OCI-LY7 (cell line): ENCODE data around the gene CCDC39. TPM values are rescaled to one million over a fixed set of nuclear protein-coding genes. Genes with fewer than 3 reads are reported as not detected.

Source experiments
- Bru-seq: library from RNA; stranded (reverse); fragments of 400-500 nt; gene quantifications from one replicate; lab custom pipeline; 2021; lab: Mats Ljungman, UMichigan
- BruChase-seq, 2 experiments: library from RNA; stranded (reverse); fragments of 400-500 nt; gene quantifications; one replicate each; lab custom pipeline; 2021; lab: Mats Ljungman, UMichigan
- BruUV-seq: library from RNA; stranded (reverse); fragments of 400-500 nt; replicated peaks from 2 replicates; lab custom pipeline; 2021; lab: Mats Ljungman, UMichigan
- CTCF ChIA-PET: fragments of 300-600 bp; sonication (Branson Sonifier 250); formaldehyde crosslinking; loops from one replicate; lab custom pipeline; 2022; ENCODE audit warnings: antibody characterized with exemption; ENCODE audit not compliant: unreplicated experiment; lab: Charles Lee
- POLR2A ChIA-PET: fragments of 300-600 bp; sonication (Branson Sonifier 250); formaldehyde crosslinking; loops from one replicate; lab custom pipeline; 2022; ENCODE audit warnings: antibody characterized with exemption; lab: Charles Lee
- DNase-seq: peaks from one replicate; pipeline ENCODE4 v3.0.0-alpha.2; 2015; ENCODE audit warnings: low spot score
- H2AFZ ChIP-seq: fragments of 200-600 bp; sonication (generic), shearing (Covaris generic); 2 replicates; pipeline ENCODE4 v1.6.1; 2014; ENCODE audit warnings: mild to moderate bottlenecking, antibody characterized with exemption, low read length, moderate library complexity
- H3K27ac ChIP-seq: fragments of 200-600 bp; sonication (generic); 2 replicates; pipeline ENCODE4 v1.5.1; 2014; ENCODE audit warnings: mixed run types, low read depth, mild to moderate bottlenecking, moderate library complexity, low read length, inconsistent platforms; ENCODE audit not compliant: poor library complexity, severe bottlenecking
- H3K36me3 ChIP-seq: fragments of 200-600 bp; sonication (generic); 2 replicates; pipeline ENCODE4 v1.6.1; 2014; ENCODE audit warnings: mild to moderate bottlenecking, antibody characterized with exemption, low read length, moderate library complexity, mixed read lengths; ENCODE audit not compliant: insufficient read depth
- H3K4me1 ChIP-seq: fragments of 200-600 bp; sonication (generic); 2 replicates; pipeline ENCODE4 v1.5.1; 2014; ENCODE audit warnings: mild to moderate bottlenecking, low read length; ENCODE audit not compliant: insufficient read depth, poor library complexity, severe bottlenecking
- H3K4me2 ChIP-seq: fragments of 200-600 bp; sonication (generic); 2 replicates; pipeline ENCODE4 v1.6.1; 2014; ENCODE audit warnings: mild to moderate bottlenecking, low read length
- H3K4me3 ChIP-seq: fragments of 200-600 bp; sonication (generic); 2 replicates; pipeline ENCODE4 v1.5.1; 2014; ENCODE audit warnings: mild to moderate bottlenecking, low read depth, low read length; ENCODE audit not compliant: poor library complexity, severe bottlenecking
- H3K79me2 ChIP-seq: fragments of 200-600 bp; sonication (generic); 2 replicates; pipeline ENCODE4 v1.6.1; 2016; ENCODE audit warnings: low read depth, mild to moderate bottlenecking, low read length, moderate library complexity, mixed read lengths; ENCODE audit not compliant: insufficient read depth
- H3K9me2 ChIP-seq: fragments of 200-600 bp; sonication (generic); 2 replicates; pipeline ENCODE4 v1.6.1; 2016; ENCODE audit warnings: mild to moderate bottlenecking, low read length, mixed read lengths; ENCODE audit not compliant: insufficient read depth
- H3K9me3 ChIP-seq: fragments of 200-600 bp; sonication (generic); 2 replicates; pipeline ENCODE4 v1.6.1; 2014; ENCODE audit warnings: mild to moderate bottlenecking, mixed run types, low read length, mixed read lengths
- H4K20me1 ChIP-seq: fragments of 200-600 bp; sonication (generic); 2 replicates; pipeline ENCODE4 v1.6.1; 2014; ENCODE audit warnings: mild to moderate bottlenecking, antibody characterized with exemption, low read length, moderate library complexity, mixed read lengths; ENCODE audit not compliant: insufficient read depth
- CTCF ChIP-seq: fragments of 200-600 bp; sonication (generic); conservative IDR thresholded peaks from 2 replicates; pipeline ENCODE4 v1.5.1; 2014; ENCODE audit warnings: mild to moderate bottlenecking, antibody characterized with exemption, low read length, moderate library complexity, mixed read lengths
- EZH2phosphoT487 ChIP-seq: fragments of 200-600 bp; sonication (generic); IDR thresholded peaks from 2 replicates; pipeline ENCODE4 v1.6.1; 2018; ENCODE audit warnings: low read depth, borderline replicate concordance, mild to moderate bottlenecking, mixed run types, antibody characterized with exemption, low read length, moderate library complexity, mixed read lengths
- intact Hi-C: fragments of 100-400 bp; cut with micrococcal nuclease; formaldehyde crosslinking; loops from one replicate; pipeline ENCODE4 v1.10.0; 2022; ENCODE audit not compliant: unreplicated experiment
- long read RNA-seq: library from polyadenylated mRNA; stranded (forward); transcript quantifications from one replicate; pipeline ENCODE4 v2.0.0, GENCODE V29; 2022
- total RNA-seq, 2 experiments: library from RNA; depleted of rRNA in 1 of 2; stranded (reverse); fragments of >200 nt in 1 of 2; shearing (Covaris generic) in 1 of 2; gene quantifications; 2 replicates each; pipeline ENCODE4 v1.2.3, GENCODE V29; 2014 to 2022

The CCDC39 gene
- total RNA-seq (2014; rRNA removed; shearing (Covaris generic)) (0.03 TPM in 1 of 2 replicates, not detected in the other), total RNA-seq (2022) (not detected in 2 replicates), Bru-seq, nascent RNA (not detected), BruChase-seq, experiment 1, labeled RNA remaining after a 6-hour chase (not detected), BruChase-seq, experiment 2, labeled RNA remaining after a 2-hour chase (percentile 32 among the genes with signal in this experiment)
- long read RNA-seq, partial matches to known transcripts = 0 of 1 reads
- long read RNA-seq, other reads (novel, unspliced or antisense) = 1 of 1 reads

GRCh38 chr3:180679178-180680096, at the start of gene CCDC39:
CCDC39 (minus strand) TSS chr3:180679489; CDS start chr3:180679380, 109 bp downstream.
- H3K4me2 ChIP-seq = peak within 1 kb of the TSS; percentile 78
- intact Hi-C loops = no loop called here

GRCh38 chr3:180720012-180720411, 40.7 kb upstream of the CCDC39 start:
- H3K9me2 ChIP-seq = no peaks in the 10 kb centered on the region
- BruUV-seq = no TSS peak
- DNase-seq = no peak
- intact Hi-C loops = no loop called here
- CTCF ChIA-PET = no interaction called here
- no peak overlapping the region for H2AFZ ChIP-seq
- H3K4me3 ChIP-seq = no peak overlapping the region
- H3K27ac ChIP-seq = no peak overlapping the region
- TF ChIP-seq EZH2phosphoT487 (no peak), CTCF (no peak)
- POLR2A ChIA-PET = no interaction called here
- H3K4me2 ChIP-seq = no peak overlapping the region
- H3K4me1 ChIP-seq = no peaks in the 10 kb centered on the region
- no peaks in the 10 kb centered on the region for H3K36me3 ChIP-seq
- H4K20me1 ChIP-seq = no peaks in the 10 kb centered on the region
- no peaks in the 10 kb centered on the region for H3K79me2 ChIP-seq
- H3K9me3 ChIP-seq = no peaks in the 10 kb centered on the region

More at GRCh38 chr3:180679178-180680096, at the start of gene CCDC39:
- BruUV-seq = no TSS peak
- Histone ChIP-seq H4K20me1 (no peaks in the 10 kb centered on the region), H3K9me2 (no peaks in the 10 kb centered on the region), H3K9me3 (no peaks in the 10 kb centered on the region), H3K4me3 (peak within 1 kb of the TSS; percentile 64), H3K79me2 (no peaks in the 10 kb centered on the region), H3K4me1 (peaks cover 18% of the 10 kb centered on the region), H3K36me3 (no peaks in the 10 kb centered on the region), H2AFZ (peak within 1 kb of the TSS; percentile 97), H3K27ac (no peak within 1 kb of the TSS)
- ChIA-PET POLR2A (interaction anchor here (1.9 kb wide), 1 partner anchor 78 kb away, joined by 5 read pairs; the partner anchor contains the start of gene TTC14), CTCF (no interaction called here)
- peak; percentile 77 for DNase-seq
- no peak for TF ChIP-seq EZH2phosphoT487
- peak; percentile 38; the same call in 1 of the 2 replicates for TF ChIP-seq CTCF
